Muscle layer of colon (tissue), 2 donors: ENCODE measurements around the gene MCAT.

Experiments
- H3K27ac ChIP-seq: one replicate; pipeline ENCODE4 v1.7.0; 2013; ENCODE audit warnings: low read depth, mild to moderate bottlenecking, low read length, moderate library complexity
- H3K27me3 ChIP-seq, 2 donors: one replicate each; pipeline ENCODE4 v1.7.0; 2013; ENCODE audit warnings: low read length in 2 of 2, mild to moderate bottlenecking in 2 of 2; ENCODE audit not compliant: insufficient read depth in 2 of 2, control insufficient read depth in 1 of 2
- H3K36me3 ChIP-seq: one replicate; pipeline ENCODE4 v1.7.0; 2013; ENCODE audit warnings: mild to moderate bottlenecking, low read length; ENCODE audit not compliant: insufficient read depth
- H3K4me1 ChIP-seq: one replicate; pipeline ENCODE4 v1.7.0; 2013; ENCODE audit warnings: mild to moderate bottlenecking, low read length; ENCODE audit not compliant: insufficient read depth
- H3K4me3 ChIP-seq, 2 donors: one replicate each; pipeline ENCODE4 v1.7.0; 2013; ENCODE audit warnings: low read length in 2 of 2, low read depth in 1 of 2, mild to moderate bottlenecking in 1 of 2, moderate library complexity in 1 of 2
- H3K9ac ChIP-seq: one replicate; pipeline ENCODE4 v1.7.0; 2013; ENCODE audit warnings: low read length
- H3K9me3 ChIP-seq: one replicate; pipeline ENCODE4 v1.7.0; 2013; ENCODE audit warnings: mild to moderate bottlenecking, low read length
- donor health status: abdominal sarcoma.
- donor health status: Adenocarcinoma of cecum.

MCAT gene

GRCh38 chr22:43142880-43143562 is at the start of gene MCAT:
Gene MCAT (minus strand): TSS chr22:43143398. CDS start chr22:43143348, 50 bp downstream.
- peaks cover 11% of the 10 kb centered on the region for H3K4me1 ChIP-seq
- H3K36me3 ChIP-seq = peaks cover 29% of the 10 kb centered on the region
- peak within 1 kb of the TSS; percentile 32 for H3K27ac ChIP-seq
- H3K9me3 ChIP-seq = no peaks in the 10 kb centered on the region
- H3K27me3 ChIP-seq = no peaks in the 10 kb centered on the region
- peak within 1 kb of the TSS; percentile 27 for H3K9ac ChIP-seq
- peak within 1 kb of the TSS; percentile 76 for H3K4me3 ChIP-seq

GRCh38 chr22:43191831-43192230 is 48.6 kb upstream of the MCAT start:
- Histone ChIP-seq H3K36me3 (no peaks in the 10 kb centered on the region), H3K27ac (no peak overlapping the region), H3K9me3 (no peaks in the 10 kb centered on the region)

GRCh38 chr22:43188829-43189545 is 45.8 kb upstream of the MCAT start:
- peaks cover 11% of the 10 kb centered on the region for H3K4me1 ChIP-seq
- no peak overlapping the region for H3K27ac ChIP-seq
- H3K27me3 ChIP-seq = no peaks in the 10 kb centered on the region
- no peaks in the 10 kb centered on the region for H3K36me3 ChIP-seq
- no peak overlapping the region for H3K4me3 ChIP-seq
- no peak overlapping the region for H3K9ac ChIP-seq
- H3K9me3 ChIP-seq = no peaks in the 10 kb centered on the region

More at GRCh38 chr22:43191831-43192230, 48.6 kb upstream of the MCAT start:
- H3K9ac ChIP-seq = no peak overlapping the region
- H3K4me1 ChIP-seq = no peaks in the 10 kb centered on the region
- peaks cover 0 to 5% of the 10 kb centered on the region in 2 donors for H3K27me3 ChIP-seq
- no peak overlapping the region for H3K4me3 ChIP-seq

- H3K4me3 ChIP-seq = peak overlapping the region; percentile 55 to 70
- no peaks in the 10 kb centered on the region for H3K9me3 ChIP-seq
- H3K9ac ChIP-seq = no peak overlapping the region
- no peaks in the 10 kb centered on the region for H3K36me3 ChIP-seq
- H3K27ac ChIP-seq = peak overlapping the region; percentile 85
- peaks cover 11% of the 10 kb centered on the region for H3K4me1 ChIP-seq
- no peaks in the 10 kb centered on the region for H3K27me3 ChIP-seq
Observed at GRCh38 chr22:43187171-43188099, 44.2 kb upstream of the MCAT start.

- H3K36me3 ChIP-seq = no peaks in the 10 kb centered on the region
- H3K27me3 ChIP-seq = no peaks in the 10 kb centered on the region
- H3K27ac ChIP-seq = peak within 1 kb of the TSS; percentile 86
- H3K9ac ChIP-seq = peak within 1 kb of the TSS; percentile 21
- H3K4me1 ChIP-seq = peaks cover 11% of the 10 kb centered on the region
- no peaks in the 10 kb centered on the region for H3K9me3 ChIP-seq
- H3K4me3 ChIP-seq = peak within 1 kb of the TSS; percentile 57 to 74
Observed at GRCh38 chr22:43186272-43187170, 43.3 kb upstream of the MCAT start, which contains the start of gene TTLL12. Gene TTLL12 (minus strand): TSS chr22:43187134. CDS start chr22:43187069, 65 bp downstream.

- H3K27me3 ChIP-seq = no peaks in the 10 kb centered on the region
- H3K9ac ChIP-seq = peak overlapping the region; percentile 21
- peaks cover 11% of the 10 kb centered on the region for H3K4me1 ChIP-seq
- no peaks in the 10 kb centered on the region for H3K9me3 ChIP-seq
- peak overlapping the region in 1 of 2 donors; percentile 74 for H3K4me3 ChIP-seq
- peak overlapping the region; percentile 86 for H3K27ac ChIP-seq
- no peaks in the 10 kb centered on the region for H3K36me3 ChIP-seq
Observed at GRCh38 chr22:43185860-43186261, 42.7 kb upstream of the MCAT start.

GRCh38 chr22:43183496-43184277 is 40.5 kb upstream of the MCAT start:
- no peaks in the 10 kb centered on the region for H3K27me3 ChIP-seq
- H3K4me3 ChIP-seq = no peak overlapping the region
- no peak overlapping the region for H3K9ac ChIP-seq
- H3K9me3 ChIP-seq = no peaks in the 10 kb centered on the region
- no peaks in the 10 kb centered on the region for H3K36me3 ChIP-seq
- H3K27ac ChIP-seq = no peak overlapping the region
- H3K4me1 ChIP-seq = peaks cover 11% of the 10 kb centered on the region

- Histone ChIP-seq H3K4me1 (peaks cover 11% of the 10 kb centered on the region), H3K27me3 (no peaks in the 10 kb centered on the region), H3K27ac (no peak overlapping the region), H3K9me3 (no peaks in the 10 kb centered on the region), H3K36me3 (no peaks in the 10 kb centered on the region), H3K9ac (no peak overlapping the region), H3K4me3 (no peak overlapping the region)
Observed at GRCh38 chr22:43182726-43183125, 39.5 kb upstream of the MCAT start.

GRCh38 chr22:43182118-43182517 is 38.9 kb upstream of the MCAT start:
- no peak overlapping the region for H3K4me3 ChIP-seq
- H3K27me3 ChIP-seq = no peaks in the 10 kb centered on the region
- no peak overlapping the region for H3K27ac ChIP-seq
- peaks cover 11% of the 10 kb centered on the region for H3K4me1 ChIP-seq
- no peak overlapping the region for H3K9ac ChIP-seq
- H3K9me3 ChIP-seq = no peaks in the 10 kb centered on the region
- H3K36me3 ChIP-seq = no peaks in the 10 kb centered on the region
